GM19372 (cell line): Measurements from ENCODE around the gene PITPNB.

ENCODE experiments used
- ATAC-seq: cut with Tn5 transposase; IDR thresholded peaks from one replicate; pipeline ENCODE4 v1.9.1; 2021; ENCODE audit warnings: mild to moderate bottlenecking, low read depth, moderate library complexity; ENCODE audit not compliant: unreplicated experiment

PITPNB gene

GRCh38 chr22:27881421-27881820 lies 37.6 kb downstream of the PITPNB start:
- no peak for ATAC-seq

GRCh38 chr22:27880778-27881394 lies 38.2 kb downstream of the PITPNB start:
- no peak for ATAC-seq

GRCh38 chr22:27879923-27880322 lies 39.1 kb downstream of the PITPNB start:
- no peak for ATAC-seq

GRCh38 chr22:27878541-27878940 lies 40.5 kb downstream of the PITPNB start:
- no peak for ATAC-seq

- ATAC-seq: no peak
Measured at GRCh38 chr22:27877501-27877900, 41.6 kb downstream of the PITPNB start.

GRCh38 chr22:27876684-27877083 lies 42.4 kb downstream of the PITPNB start:
- ATAC-seq: no peak

GRCh38 chr22:27875951-27876350 lies 43.1 kb downstream of the PITPNB start:
- no peak for ATAC-seq

- ATAC-seq: no peak
Measured at GRCh38 chr22:27874764-27875163, 44.3 kb downstream of the PITPNB start.

GRCh38 chr22:27874185-27874584 lies 44.9 kb downstream of the PITPNB start:
- no peak for ATAC-seq

GRCh38 chr22:27873472-27873871 lies 45.6 kb downstream of the PITPNB start:
- no peak for ATAC-seq

- no peak for ATAC-seq
Measured at GRCh38 chr22:27872488-27872887, 46.6 kb downstream of the PITPNB start.

GRCh38 chr22:27871306-27872014 lies 47.6 kb downstream of the PITPNB start:
- ATAC-seq: no peak

- no peak for ATAC-seq
Measured at GRCh38 chr22:27870234-27871191, 48.5 kb downstream of the PITPNB start.

GRCh38 chr22:27868732-27869282 lies 50.2 kb downstream of the PITPNB start:
- ATAC-seq: no peak

- ATAC-seq: no peak
Measured at GRCh38 chr22:27867953-27868731, 50.9 kb downstream of the PITPNB start.

GRCh38 chr22:27867085-27867952 lies 51.7 kb downstream of the PITPNB start:
- ATAC-seq: no peak

- no peak for ATAC-seq
Measured at GRCh38 chr22:27866135-27867084, 52.6 kb downstream of the PITPNB start.

- ATAC-seq: no peak
Measured at GRCh38 chr22:27865496-27865895, 53.6 kb downstream of the PITPNB start.
